GM18517 (cell line): ENCODE results near the gene HAUS1.
"Not testable (repeated sequence)": the region's sequence is repeated elsewhere in the genome, so short reads cannot be mapped to it uniquely, and the experiment has no call there.

Experiments
- ATAC-seq: cut with Tn5 transposase; IDR thresholded peaks from one replicate; pipeline ENCODE4 v1.9.1; 2021; ENCODE audit warnings: mild to moderate bottlenecking, moderate library complexity; ENCODE audit not compliant: unreplicated experiment

HAUS1 gene

GRCh38 chr18:46088501-46088900 lies 15.7 kb upstream of the HAUS1 start:
- ATAC-seq, result not testable (repeated sequence)

- ATAC-seq, result no peak
Measured at GRCh38 chr18:46095532-46095931, 8.7 kb upstream of the HAUS1 start.

- no peak for ATAC-seq
Measured at GRCh38 chr18:46096651-46097300, 7.4 kb upstream of the HAUS1 start.

- no peak for ATAC-seq
Measured at GRCh38 chr18:46097431-46097800, 6.8 kb upstream of the HAUS1 start.

GRCh38 chr18:46097801-46098615 lies 6.2 kb upstream of the HAUS1 start, which contains the start of gene ATP5F1A:
Gene ATP5F1A (minus strand): TSS chr18:46098296. CDS start chr18:46098231, 65 bp downstream.
- peak; percentile 87 for ATAC-seq

- ATAC-seq, result no peak
Measured at GRCh38 chr18:46098616-46098933, 5.6 kb upstream of the HAUS1 start.

GRCh38 chr18:46099463-46099862 lies 4.7 kb upstream of the HAUS1 start:
- ATAC-seq, result no peak

GRCh38 chr18:46109386-46109785 lies 5.2 kb downstream of the HAUS1 start:
- no peak for ATAC-seq

GRCh38 chr18:46110406-46110805 lies 6.2 kb downstream of the HAUS1 start:
- ATAC-seq, result no peak

- ATAC-seq, result no peak
Measured at GRCh38 chr18:46113751-46114150, 9.6 kb downstream of the HAUS1 start.

GRCh38 chr18:46126625-46127024 lies 22.4 kb downstream of the HAUS1 start:
- not testable (repeated sequence) for ATAC-seq

- ATAC-seq, result no peak
Measured at GRCh38 chr18:46130061-46130460, 25.9 kb downstream of the HAUS1 start.

GRCh38 chr18:46130549-46130948 lies 26.4 kb downstream of the HAUS1 start:
- ATAC-seq, result not testable (repeated sequence)

GRCh38 chr18:46133534-46133933 lies 29.3 kb downstream of the HAUS1 start:
- no peak for ATAC-seq

GRCh38 chr18:46134920-46135675 lies 30.9 kb downstream of the HAUS1 start:
- no peak for ATAC-seq

- ATAC-seq, result no peak
Measured at GRCh38 chr18:46140173-46140572, 36.0 kb downstream of the HAUS1 start.

GRCh38 chr18:46141199-46141598 lies 37.0 kb downstream of the HAUS1 start:
- no peak for ATAC-seq

- ATAC-seq, result no peak
Measured at GRCh38 chr18:46148810-46149209, 44.6 kb downstream of the HAUS1 start.

GRCh38 chr18:46152436-46152807 lies 48.2 kb downstream of the HAUS1 start:
- ATAC-seq, result no peak

- ATAC-seq, result no peak
Measured at GRCh38 chr18:46152808-46153617, 48.8 kb downstream of the HAUS1 start.

GRCh38 chr18:46155641-46156051 lies 51.5 kb downstream of the HAUS1 start:
- ATAC-seq, result no peak
